Right lung (tissue), 10 donors: ENCODE data around the gene FOXL1. TPM values are rescaled to one million over a fixed set of nuclear protein-coding genes. Genes with fewer than 3 reads are reported as not detected.

Experiments used
- DNase-seq, 2 donors: peaks; one replicate each; pipeline ENCODE4 v3.0.0-alpha.2; 2013
- long read RNA-seq, 8 donors: transcript quantifications; one replicate each; lab custom pipeline, GENCODE V29; 2026
- polyA plus RNA-seq, 5 donors: library from polyadenylated mRNA; unstranded; fragments of 120-200 nt; gene quantifications; one replicate each; pipeline versions ENCODE4 v1.2.1 to v1.2.3, GENCODE V29; 2013; ENCODE audit warnings: inconsistent platforms in 1 of 5, low replicate concordance in 1 of 5; ENCODE audit not compliant: insufficient read length in 5 of 5, insufficient read depth in 1 of 5

Gene FOXL1
- polyA plus RNA-seq: 1 to 10 TPM; 5.0 to 6.4 (median 5.2) TPM
- long read RNA-seq, donor 1, transcript FOXL1-201 (1 exons, 3,655 nt): major isoform, 11 of 11 reads
- long read RNA-seq, donor 1, partial matches to known transcripts: 0 of 11 reads
- long read RNA-seq, donor 1, other reads (novel, unspliced or antisense): 0 of 11 reads
- long read RNA-seq, donor 2, transcript FOXL1-201 (1 exons, 3,655 nt): major isoform, 6 of 6 reads
- long read RNA-seq, donor 2, partial matches to known transcripts: 0 of 6 reads
- long read RNA-seq, donor 2, other reads (novel, unspliced or antisense): 0 of 6 reads
- long read RNA-seq, donor 3, transcript FOXL1-201 (1 exons, 3,655 nt): major isoform, 10 of 10 reads
- long read RNA-seq, donor 3, partial matches to known transcripts: 0 of 10 reads
- long read RNA-seq, donor 3, other reads (novel, unspliced or antisense): 0 of 10 reads
- long read RNA-seq, donor 4, partial matches to known transcripts: 0 of 2 reads
- long read RNA-seq, donor 4, other reads (novel, unspliced or antisense): 0 of 2 reads
- long read RNA-seq, donor 5, transcript FOXL1-201 (1 exons, 3,655 nt): major isoform, 8 of 8 reads
- long read RNA-seq, donor 5, partial matches to known transcripts: 0 of 8 reads
- long read RNA-seq, donor 5, other reads (novel, unspliced or antisense): 0 of 8 reads
- long read RNA-seq, donor 6, transcript FOXL1-201 (1 exons, 3,655 nt): major isoform, 6 of 6 reads
- long read RNA-seq, donor 6, partial matches to known transcripts: 0 of 6 reads
- long read RNA-seq, donor 6, other reads (novel, unspliced or antisense): 0 of 6 reads
- long read RNA-seq, donor 7, partial matches to known transcripts: 0 of 3 reads
- long read RNA-seq, donor 7, other reads (novel, unspliced or antisense): 0 of 3 reads
- long read RNA-seq, donor 8, partial matches to known transcripts: 0 of 4 reads
- long read RNA-seq, donor 8, other reads (novel, unspliced or antisense): 0 of 4 reads

DNA sequence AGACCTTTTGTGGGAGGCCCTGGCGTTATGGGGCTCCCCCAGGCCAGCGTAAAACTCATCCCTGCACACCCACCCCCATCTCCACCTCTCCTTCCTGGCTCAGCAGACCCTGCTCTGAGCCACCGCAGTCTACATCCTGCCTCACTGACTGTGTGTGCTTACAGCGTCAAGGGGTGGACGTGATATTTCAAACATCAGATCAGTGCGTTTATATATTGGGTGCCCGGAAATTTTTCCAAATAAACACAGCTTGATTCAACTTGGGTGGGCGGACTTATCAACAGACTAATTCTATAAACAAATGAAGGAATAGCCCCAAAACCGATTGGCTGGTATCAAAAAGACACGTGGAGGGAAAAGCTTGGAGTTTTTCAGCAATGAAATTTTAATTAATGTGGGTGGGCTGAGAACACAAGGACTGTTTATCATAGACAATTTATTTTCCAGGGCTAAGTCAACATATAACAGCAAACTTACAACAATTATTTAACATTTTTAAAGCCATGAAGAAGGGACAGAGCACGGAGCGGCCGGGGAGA, at the start of gene FOXL1:
TSS of gene FOXL1 (plus strand) at position 489 of the 539 bp plus-strand sequence. CDS start 175 bp downstream, outside the sequence.
- peak; percentile 78 to 87 for DNase-seq

DNA sequence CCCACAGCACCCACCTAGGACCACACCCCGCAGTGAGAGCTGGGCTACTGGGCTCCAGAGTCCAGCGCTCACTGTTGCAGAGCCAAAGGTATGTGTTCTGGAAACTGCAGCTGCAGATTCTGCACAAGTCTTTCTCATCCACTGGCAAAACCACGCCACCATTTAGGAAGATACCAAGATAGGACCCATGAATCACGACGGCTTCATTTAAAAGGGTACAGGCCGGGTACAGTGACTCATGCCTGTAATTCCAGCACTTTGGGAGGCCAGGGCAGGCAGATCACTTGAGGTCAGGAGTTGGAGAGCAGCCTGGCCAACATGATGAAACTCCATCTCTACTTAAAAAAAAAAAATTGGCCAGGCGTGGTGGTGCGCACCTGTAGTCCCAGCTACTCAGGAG, 49.2 kb upstream of the FOXL1 start:
- DNase-seq: no peak

DNA sequence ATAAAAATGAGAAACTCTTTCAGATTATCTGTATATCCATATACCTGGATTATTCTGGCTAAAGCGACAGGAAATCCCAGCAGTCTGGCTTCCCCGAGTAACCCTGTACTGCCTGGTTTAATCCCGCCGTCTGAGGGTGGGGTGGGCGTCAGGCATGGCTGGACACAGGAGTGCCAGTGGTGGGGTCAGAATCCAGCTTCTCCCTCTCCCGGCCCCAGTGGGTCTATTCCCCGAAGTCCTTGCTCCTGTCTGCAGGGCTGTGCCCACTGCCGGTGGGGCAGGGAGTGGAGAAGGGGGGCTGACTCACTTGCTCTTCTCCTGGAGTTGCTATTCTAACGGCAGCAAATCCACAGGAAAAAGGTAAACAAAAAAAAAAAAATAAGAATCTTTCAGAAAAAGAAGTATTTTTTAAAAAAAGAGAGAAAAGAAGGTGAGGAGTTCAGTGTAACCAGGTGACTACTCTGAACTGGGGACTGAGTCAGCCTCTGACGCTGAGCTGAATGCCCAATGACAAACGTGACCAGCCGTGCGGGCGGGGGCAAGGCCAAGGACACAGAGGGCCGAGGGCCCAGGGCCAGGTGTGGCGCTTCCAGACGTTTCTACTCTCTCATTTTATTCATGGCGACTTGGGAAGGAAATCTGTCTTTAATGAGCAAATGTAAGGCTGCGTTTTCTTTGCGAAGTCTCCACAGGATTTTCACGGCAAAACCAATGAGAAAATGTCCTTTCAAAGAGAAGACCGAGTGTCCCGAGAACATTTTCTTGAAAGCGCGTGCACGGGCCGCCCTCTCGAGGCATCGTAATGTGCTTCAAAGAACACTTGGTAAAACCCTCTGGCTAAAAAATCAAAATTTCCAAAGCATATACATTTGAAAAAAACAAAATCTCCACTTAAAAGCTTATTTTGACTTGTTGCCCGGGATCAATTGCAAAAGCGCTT, 47.8 kb upstream of the FOXL1 start:
- DNase-seq: no peak

DNA sequence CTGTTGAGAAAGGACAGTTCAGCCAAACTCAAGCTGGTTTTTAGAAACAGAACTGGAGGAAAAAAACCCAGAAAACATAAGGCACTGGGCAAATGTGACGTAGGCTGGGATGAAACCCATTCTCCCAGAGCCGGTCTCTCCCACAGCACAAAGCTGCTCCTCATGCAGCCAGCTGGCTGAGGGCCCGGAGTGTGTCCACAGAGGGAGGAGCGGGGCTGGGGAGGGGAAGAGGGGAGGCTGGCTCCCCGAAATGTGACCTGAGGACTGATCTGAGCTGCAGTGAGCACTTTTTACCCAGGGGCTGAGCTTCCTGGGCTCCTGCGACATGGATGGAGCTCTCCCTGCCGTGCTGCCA, 47.2 kb upstream of the FOXL1 start:
- peak; percentile 85 to 87 for DNase-seq

DNA sequence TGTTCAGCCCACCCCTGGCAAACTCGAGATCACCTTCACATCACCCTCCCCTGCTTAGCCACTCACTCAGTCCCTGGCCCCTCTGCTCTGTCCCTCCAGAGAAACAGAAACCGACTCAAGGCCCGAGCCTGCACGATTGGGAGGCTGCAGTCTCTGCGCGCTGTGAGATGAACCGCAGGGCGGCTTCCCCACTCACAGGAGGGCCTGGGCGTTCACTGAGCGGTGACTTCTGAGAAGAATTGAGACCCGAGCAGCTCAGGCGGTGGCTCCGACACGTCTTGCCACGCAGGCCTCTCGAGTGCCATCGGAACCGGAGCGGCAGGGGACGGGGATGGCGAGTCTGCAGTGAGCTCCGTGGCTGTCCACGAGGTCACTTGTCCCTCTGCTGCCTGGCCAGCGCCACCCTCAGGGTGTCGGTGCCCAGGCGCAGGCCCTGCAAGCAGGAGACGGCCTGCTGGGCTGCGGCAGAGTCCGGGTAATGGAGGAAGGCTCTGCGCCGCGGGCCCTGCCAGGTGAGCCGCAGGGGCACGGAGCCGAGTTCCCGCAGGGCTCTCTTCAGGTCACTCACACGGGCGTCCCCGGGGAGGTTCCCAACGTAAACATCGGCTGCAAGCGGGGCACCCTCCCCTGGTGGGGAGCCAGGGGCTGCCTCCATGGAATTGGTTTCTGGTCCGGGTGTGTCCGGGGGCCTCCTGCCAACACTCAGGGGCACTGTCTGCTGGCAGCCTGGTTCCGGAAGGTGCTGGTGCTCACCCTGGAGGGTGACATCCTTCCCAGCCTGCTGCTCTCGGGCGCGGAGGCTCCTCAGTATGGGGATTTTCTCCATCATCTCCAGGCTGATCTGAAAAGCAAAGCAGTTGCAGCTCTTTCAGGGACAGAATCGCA, 46.5 kb upstream of the FOXL1 start:
- no peak for DNase-seq

DNA sequence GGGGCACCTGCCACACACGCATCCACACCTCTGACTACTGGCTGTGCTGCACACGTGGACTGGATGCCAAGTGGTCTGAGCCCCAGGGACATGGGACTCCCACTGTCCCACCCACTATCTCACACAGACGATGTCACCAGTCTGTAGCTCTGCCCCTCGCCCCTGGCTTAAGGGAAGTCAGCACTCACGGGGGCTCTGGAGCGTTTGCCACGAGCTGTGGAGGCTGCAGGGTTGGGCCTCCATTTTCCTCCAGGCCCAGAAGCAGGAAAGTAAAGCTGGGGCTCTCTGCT, 45.9 kb upstream of the FOXL1 start:
- DNase-seq: no peak

DNA sequence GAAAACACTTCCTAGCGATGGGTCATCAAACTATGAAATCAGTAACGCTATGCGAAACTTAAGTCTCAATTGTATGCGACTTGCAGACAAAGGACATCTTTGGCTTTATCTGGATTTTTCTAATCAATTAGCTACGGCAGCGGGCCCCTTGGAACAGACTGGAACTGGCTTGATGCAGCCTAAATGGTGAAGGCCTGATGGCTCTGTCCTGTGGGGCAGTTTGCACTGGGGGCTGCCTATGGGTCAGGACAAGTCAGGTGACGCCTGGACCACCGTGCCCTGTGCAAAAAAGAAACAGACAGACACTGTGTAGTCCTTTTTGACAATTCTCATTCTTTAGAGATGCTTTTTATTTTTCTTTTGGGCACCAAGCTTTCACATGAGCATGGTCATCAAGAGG, 45.3 kb upstream of the FOXL1 start:
- no peak for DNase-seq

DNA sequence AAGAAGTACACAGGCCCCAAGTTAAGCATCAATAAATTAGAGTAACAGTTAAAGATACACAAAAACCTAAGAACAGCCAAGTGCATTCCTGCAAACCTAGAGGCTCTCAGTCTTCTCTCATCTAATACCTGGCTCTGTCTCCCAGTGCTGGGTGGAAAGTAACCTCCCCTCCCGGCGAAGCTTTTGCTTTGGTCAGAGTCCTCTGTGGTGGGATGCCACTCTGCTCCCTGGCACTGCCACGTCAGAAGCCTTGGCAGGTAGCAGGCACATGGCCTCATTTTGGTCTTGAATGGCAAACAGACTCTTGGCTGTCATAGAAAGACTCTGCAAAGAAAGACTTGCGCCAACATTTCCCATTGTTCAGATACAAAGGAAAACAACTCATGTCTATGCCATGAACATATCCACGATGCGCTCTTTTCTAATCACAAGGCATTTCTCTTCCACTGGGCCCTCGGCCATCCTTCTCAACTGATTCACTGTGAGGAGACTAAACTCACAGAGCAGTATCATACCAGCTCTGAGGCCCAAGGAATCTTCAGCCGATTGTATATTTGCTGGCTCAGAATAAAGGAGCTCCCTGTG, 44.5 kb upstream of the FOXL1 start:
- DNase-seq: no peak

DNA sequence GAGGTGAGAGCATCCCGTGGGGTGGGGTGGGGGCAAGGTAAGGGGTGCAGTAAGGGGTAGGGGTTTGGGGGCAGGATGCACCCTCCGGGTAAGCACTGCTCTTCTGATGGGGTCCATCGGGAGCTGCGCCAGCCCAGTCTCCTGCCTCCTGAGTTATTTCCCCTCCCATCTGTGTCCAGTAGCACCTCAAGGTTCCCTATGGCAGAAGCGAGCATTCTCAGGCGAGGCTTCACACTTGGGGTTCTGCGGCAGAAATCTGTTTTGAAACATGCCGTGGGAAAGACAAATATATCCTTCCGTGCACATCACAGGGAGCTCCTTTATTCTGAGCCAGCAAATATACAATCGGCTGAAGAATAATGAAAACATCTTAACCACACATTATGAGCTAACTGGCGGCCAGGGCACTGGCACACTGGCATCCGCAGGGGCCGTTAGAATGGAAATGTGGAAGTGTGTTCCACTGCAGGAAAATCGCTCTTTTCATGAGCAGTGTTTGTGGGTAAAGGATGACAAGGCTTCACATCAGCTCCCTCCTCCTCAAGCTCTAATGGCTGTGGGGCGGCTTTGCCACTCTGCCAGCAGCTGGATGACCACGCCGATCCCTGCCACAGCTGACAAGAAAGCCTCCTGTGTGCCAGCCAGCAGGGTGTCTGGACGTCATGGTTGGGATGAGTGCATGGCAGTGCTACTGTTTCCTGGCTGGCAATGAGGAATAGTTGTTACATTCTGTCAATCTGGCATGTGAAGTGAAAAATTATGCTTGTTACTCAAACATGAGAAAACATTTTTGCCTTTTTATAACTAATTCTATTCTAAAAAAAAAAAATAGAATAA, 43.4 kb upstream of the FOXL1 start:
- DNase-seq: no peak

DNA sequence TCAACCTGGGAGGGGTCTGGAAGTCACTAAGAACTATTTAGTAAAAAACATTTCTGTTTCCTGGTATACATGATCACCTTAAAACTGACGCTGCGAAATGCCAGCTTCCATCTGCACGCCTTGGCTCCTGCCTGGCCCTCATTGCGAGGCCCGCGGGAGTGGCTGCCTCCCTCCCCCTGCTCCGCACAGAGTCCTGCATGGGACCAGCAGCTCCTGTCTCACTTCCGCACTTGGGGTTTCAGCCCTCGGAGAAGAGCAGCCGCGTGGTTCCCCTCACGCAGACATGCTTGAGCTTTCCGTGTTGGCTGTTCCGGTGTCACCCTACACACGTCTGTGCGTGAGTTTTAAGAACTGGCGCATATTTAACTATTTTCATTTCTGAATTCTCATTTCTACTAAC, 41.7 kb upstream of the FOXL1 start:
- no peak for DNase-seq

DNA sequence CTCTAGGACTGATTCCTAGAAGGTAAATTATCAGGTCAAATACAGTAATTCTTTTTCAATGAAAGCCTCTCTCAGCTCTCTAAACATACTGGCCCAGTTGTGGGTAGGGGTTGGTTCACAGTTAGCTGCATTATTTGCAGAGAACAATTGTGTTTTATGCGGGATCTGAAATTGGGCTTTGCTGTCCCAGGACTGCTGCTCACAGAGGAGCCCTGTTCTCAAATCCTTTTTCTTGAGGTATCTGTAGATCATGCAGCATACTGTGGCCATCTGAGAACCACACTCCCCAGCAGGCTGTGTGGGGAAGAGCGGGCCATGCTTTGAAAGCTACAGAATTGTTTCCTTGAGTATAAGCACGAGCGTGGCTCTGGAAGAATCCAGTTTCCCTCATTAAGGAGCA, 40.9 kb upstream of the FOXL1 start:
- DNase-seq: no peak

DNA sequence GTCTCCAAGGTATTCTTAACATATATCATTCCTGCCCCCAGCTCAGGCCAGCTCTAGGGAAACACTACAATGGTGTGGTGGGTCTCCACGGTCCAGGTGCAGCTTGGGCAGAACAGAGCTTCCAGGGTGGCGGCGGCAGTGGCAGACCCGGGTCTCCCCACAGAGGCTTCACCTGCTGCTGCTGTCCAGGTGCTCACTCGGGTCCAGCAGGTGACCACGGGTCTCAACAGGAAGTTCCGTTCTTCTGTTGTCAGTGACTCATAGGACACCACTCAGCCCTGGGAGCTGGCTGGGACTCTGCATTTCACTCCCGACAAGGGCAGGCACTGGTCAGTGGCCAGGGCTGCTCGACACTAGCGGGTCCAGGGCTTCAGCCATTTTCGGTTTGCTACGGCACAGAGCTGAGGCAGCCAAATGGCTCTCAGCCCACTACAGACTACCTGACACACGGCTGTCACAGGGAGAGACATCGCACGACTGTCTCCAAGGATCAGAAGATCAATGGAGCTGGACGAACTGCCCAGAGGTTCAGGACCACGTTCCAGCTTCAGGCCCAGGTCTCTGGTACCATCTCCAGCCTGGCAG, 40.1 kb upstream of the FOXL1 start:
- DNase-seq: no peak

DNA sequence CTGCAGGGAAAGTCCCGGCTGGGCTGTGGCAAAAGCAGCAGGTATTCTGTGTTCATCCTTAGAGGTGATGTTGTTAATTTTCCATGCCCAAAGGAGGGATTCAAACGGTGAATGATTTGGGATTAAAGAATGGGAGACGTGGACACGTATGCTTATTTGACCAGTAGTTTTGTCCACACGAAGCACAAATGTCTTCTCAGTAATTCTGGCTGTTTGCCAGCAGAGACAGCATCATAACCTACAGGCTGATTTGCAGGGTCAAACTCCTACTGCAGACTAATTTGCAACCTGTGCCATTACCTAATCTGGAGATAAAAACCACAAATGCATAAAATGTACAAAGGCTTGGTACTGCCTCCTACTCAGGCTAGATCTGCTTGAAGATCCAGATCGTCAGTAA, 37.5 kb upstream of the FOXL1 start:
- no peak for DNase-seq

DNA sequence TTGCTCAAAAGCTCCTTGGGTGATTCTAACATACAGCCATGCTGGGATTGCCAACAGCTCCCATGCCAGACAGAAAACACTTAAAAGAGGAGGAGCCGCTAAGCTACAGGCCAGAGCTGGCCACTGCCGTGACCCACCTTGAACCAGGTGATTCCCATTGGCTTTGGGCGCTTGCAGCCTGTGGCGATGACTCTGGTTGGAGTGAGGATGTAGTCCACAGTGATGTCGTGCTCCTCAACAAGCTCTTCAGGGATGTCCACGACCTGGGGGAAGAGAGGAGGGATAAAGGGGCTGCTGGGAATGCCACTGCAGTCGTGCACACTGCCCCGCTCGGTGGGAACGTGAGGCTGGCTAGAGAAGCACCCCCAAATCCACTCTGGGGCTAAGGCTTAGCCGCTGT, 36.8 kb upstream of the FOXL1 start:
- DNase-seq: no peak

DNA sequence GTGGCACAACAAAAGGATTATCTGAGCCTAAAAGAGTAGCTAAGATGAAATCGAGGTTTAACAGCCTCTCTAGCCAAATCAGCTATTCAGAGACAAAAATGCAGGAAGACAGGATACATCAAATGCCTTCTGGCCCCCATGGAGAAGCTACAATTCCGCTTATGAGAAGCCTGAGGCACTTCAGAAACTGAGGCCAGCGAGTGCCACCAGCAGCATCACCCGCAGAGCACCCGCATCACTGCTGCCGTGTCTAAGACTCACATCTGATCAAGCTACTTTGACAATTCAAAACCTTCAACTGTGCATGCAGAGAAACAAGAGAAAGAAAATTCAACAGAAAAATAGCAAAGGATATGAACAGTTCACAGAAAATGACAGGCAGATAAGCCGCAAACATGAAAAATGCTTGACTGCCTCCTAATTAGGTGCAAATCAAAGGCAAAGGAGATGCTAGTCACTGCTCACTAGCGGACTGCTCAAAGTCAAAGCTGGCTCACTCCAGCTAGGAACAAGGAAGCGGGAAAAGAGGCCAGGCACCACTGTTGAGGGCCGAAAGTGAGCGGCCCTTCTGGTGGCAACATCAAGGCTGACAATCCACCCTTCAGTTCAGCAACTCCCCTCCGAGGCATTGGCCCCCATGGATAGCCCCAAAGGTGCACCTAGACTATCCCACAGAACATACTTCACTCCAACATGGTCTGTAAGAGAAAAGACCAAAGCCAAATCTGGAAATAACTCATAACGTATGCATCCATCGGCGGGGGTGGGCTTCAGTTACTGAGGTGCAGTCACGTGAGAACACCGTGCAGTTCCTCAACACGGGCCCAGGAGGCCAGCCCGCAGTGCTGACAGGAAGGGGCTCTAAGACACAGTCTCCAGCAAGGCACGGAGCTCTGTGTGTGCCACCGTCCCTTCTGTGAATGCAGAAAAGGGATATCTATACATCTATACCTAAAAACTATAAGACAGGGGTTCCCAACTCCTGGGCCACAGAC, 35.3 kb upstream of the FOXL1 start:
- DNase-seq: no peak

DNA sequence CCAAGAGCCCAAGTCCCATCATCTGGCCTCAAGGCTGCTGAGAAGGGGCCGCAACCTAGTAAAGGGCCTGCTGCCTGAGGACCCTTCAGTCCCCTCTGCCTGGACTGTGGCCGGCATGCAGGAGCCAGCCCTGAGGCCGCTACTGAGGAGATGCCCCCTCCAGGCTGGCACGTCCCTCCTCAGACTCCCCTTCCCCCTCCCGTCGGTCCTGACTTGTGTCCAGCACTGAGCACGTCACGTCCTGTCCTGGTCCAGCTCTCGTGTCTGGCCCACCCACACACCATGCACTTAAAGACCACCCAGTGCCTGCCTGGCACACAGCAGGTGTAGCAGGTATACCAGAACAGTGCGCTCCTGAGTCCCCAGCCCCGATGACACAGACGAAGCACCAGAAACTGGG, 32.9 kb upstream of the FOXL1 start:
- no peak for DNase-seq

DNA sequence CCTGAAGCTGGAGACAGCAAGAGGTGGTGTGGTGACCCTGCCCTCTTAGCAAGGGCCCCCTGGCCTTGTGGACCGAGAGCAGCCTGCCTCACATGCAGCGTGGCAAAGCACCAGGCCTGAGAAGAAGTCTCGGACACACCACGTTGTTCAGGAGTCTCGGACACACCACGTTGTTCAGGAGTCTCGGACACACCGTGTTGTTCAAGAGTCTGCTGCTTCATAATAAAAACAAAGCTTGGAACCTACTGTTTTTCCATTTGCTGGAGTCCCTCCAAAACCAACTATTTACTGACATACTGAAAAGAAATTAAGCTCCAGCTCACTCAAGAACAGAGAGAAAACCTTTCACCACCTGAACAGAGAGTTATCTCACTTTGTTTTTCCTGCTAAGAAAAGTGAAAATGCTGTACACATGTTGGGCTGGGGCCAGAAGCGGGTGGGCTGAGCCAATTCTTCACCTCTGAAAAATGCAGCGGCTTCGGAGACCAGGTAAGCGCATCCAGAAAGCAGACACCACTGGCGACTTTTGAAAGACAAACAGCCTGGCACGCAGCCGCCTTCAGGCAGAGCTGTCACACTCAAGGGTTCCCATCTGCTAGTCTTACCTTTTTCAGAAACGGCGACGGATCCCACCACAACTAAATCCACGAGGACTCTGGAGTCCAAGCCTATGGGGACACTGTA, 32.3 kb upstream of the FOXL1 start:
- no peak for DNase-seq
